ENCODE data around the gene POLR3E.

The POLR3E gene, protein sequence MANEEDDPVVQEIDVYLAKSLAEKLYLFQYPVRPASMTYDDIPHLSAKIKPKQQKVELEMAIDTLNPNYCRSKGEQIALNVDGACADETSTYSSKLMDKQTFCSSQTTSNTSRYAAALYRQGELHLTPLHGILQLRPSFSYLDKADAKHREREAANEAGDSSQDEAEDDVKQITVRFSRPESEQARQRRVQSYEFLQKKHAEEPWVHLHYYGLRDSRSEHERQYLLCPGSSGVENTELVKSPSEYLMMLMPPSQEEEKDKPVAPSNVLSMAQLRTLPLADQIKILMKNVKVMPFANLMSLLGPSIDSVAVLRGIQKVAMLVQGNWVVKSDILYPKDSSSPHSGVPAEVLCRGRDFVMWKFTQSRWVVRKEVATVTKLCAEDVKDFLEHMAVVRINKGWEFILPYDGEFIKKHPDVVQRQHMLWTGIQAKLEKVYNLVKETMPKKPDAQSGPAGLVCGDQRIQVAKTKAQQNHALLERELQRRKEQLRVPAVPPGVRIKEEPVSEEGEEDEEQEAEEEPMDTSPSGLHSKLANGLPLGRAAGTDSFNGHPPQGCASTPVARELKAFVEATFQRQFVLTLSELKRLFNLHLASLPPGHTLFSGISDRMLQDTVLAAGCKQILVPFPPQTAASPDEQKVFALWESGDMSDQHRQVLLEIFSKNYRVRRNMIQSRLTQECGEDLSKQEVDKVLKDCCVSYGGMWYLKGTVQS
- 10.3 to 46.0 (median 25.0) reads per million in 17 experiments for total RNA-seq

DNA sequence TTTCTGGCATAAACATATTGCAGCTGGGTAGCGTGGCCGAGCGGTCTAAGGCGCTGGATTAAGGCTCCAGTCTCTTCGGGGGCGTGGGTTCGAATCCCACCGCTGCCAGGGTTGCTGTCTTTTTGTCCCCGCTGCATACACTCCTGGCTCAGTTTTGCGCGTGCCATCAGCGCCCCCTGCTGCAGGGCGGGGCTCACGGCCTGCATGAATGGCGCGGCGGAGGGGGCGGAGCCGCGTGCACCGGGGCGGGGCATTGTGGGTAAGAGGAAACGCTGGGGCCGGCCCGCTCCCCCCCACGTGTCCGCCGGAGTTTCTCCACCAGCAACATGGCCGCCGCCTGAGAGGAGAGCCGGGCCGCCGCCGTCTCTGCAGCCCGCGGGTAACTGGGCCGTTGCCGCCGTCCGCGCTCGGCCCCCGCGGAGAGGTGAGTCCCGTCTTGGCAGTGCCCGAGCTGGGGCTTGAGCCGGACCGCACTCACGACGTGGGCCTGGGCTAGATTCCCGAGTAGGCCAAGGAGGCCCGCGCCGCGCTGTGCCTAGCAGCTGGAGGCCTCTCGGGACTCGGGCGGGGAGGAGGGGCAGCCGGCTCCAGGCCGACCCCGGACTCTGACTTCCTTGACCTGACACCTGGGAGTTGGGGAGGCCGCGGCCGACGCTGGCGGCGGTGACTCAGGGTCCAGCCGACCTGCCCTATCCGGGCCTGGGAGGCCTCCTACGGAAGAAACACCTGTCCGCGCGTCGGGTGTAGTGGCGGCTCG lies at the start of gene POLR3E:
TSS of gene POLR3E (plus strand) at position 296 of the 757 bp plus-strand sequence. CDS start 5,560 bp downstream, outside the sequence.
- DNase-seq = peak; percentile 99 to 100 (median 100)

DNA sequence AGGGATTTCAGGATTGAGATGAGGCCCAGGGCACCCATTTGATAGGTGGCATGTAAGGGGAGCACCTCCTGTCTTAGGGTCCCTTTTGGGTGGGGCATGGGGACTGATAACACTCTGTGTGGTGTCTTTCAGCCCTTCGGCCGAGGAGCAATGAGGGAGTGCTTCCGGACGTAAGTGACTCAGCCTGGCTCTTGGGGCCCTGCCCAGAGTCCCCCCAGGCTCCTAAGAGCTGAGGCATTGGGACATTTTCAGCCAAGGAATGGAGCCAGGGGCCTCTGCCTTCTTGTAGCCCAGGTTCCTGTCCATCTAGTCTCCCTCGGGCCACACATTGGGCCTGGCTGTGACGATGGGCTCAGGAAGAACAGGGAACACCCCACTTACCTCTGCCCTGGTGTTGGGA lies 46.7 kb upstream of the POLR3E start:
- DNase-seq = no peak

DNA sequence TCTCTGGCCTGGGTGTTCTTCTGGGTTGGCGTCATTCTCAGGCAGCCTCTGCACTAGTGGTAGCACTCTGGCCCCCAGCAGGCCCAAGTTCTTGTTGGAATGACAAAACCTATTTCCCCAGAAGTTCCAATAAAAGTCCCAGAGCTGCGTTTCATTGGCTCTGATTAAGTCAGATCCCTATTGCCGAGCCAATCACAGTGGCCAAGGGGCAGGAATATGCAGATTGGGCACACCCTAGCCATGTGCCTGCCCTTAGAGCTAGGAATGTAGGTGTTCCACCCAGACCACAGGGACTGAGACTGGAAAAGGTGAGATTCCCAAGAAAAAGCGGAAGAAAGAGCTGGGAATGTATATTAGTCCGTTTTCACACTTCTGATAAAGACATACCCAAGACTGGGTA lies 44.9 kb upstream of the POLR3E start:
- DNase-seq = no peak

DNA sequence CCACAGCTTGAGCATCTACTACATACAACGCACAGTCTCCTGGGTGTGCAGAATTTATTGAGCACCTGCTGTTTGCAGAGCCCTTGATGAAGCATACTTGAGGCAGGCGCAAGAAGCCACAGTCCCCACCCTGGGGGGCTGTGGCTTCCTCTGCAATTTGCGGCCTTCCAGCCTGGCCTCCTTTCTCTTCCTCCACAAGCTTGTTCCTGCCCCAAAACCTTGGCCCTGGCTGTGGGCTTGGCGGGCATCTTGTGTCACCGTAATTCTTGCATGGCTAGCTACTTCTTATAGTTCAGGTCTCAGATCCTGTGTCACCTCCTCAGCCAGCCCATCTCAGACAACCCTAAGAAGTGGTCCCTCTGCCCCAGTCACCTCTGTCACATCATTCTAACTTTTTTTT lies 43.9 kb upstream of the POLR3E start:
- no peak for DNase-seq

DNA sequence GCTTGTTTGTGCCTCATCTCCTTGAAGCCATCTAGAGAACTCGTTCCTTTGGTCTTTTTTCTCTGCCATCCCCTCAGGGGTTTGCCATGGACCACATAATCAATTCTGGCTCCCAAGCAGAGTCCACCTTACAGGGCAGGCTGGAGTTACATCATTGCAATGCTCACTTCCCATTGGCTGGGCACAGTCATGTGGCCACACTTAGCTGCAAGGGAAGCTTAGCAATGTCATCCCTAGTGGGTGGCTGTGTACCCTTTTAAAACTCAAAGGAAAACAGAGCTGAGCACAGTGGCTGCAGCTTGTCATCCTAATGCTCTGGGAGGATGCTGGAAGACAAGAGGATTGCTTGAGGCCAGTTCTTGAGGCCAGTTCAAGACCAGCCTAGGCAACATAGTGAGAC lies 41.9 kb upstream of the POLR3E start:
- no peak for DNase-seq

DNA sequence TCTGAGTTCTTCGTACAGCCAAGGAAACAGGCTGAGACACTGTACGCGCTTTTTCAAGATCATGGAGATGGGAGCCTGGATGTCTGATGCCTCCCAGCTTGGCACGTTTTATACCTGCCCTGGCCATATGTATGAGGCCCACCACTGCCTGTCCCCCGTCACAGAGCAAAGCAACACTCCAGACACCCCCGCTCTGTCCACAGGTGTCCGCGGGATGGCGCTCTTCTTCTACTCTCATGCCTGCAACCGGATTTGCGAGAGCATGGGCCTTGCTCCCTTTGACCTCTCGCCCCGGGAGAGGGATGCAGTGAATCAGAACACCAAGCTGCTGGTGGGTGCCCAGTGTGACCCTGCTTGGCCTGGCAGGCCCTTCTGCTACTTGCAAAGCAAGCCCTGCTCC lies 39.8 kb upstream of the POLR3E start:
- no peak for DNase-seq

DNA sequence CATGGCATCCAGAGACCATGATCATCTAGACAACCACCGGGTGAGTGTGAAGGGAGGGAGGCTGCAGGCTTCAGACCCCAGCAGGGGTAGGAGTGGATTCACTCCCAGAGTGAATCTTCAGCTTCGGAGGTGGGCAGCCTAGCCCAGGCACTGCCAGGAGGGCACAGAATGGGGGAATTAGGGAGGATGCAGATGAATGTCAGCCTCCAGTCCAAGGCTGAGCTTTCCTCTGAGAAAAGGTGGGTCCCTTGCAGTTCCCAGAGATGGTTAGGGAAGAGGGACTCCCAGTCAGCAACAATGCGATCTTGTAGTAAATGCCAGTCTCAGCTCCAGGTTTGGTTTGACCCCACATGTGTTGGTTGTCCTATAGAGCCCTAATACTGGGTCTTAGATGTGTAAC lies 36.7 kb upstream of the POLR3E start:
- DNase-seq = no peak

DNA sequence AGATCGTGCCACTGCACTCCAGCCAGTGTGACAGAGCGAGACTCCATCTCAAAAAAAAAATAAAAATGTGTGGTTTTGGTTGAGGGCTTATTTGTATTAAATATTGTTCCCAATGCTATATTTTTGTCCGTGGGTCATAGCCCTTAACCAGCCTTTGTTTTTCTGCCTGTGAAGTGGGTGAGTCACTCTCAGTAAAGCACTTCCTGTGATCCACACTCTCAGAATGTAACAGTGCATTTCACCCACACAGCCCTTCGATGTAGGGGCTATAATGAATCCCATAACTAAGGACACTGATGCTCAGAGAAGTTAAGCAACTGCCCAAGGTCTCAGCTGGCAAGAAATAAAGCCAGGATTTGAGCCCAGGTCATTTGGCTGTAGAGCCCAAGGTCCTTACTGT lies 34.7 kb upstream of the POLR3E start:
- DNase-seq = no peak

DNA sequence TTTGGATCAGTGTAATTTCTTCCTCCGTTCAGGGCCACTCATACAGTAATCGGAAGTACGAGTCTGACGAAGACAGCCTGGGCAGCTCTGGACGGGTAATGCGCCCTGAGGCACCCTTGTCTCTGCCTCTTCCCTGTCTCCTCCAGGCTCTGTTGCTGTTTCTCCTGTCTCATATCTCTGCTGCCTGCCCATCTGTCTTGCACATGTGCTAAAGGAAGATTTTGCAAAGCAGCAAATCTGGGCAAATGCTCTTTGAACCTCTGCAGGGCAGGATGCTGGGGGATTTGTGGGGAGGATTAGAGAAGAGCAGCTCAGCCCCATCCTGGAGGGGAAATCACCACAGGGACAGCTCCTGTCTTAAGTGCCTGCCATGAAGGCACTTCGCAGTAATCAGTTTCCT lies 32.4 kb upstream of the POLR3E start:
- no peak for DNase-seq

DNA sequence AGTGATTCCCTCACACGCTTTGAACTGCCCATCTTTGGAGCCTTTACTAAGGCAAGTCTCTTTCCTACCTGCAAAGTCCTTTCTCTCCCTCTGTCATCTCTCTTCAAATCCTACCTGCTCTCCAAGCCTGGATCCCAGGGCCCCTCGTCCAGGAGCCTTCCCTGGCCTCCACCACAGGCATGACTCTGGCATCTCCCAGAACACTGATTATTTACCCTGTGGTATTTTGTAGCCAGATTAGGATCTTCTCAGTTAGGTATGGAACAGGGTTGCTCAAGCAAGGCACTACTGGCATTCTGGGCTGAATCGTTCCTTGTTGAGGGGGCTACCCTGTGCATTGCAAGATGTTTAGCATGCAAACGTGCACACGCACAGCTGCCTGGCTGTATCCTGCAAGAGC lies 31.9 kb upstream of the POLR3E start:
- DNase-seq = no peak

DNA sequence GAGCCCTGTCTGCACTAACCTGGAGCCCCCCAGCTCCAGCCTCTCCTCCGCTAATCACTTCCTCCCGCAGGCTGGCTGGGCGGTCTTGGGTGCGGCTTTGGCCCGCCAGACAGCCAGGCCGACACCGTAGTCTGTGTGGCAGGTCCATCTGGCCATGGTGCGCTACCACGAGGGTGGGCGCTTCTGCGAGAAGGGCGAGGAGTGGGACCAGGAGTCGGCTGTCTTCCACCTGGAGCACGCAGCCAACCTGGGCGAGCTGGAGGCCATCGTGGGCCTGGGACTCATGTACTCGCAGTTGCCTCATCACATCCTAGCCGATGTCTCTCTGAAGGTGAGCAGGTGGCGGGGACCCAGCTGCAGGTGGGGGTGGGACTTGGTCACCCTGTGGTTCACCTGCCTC lies 30.7 kb upstream of the POLR3E start:
- no peak for DNase-seq

DNA sequence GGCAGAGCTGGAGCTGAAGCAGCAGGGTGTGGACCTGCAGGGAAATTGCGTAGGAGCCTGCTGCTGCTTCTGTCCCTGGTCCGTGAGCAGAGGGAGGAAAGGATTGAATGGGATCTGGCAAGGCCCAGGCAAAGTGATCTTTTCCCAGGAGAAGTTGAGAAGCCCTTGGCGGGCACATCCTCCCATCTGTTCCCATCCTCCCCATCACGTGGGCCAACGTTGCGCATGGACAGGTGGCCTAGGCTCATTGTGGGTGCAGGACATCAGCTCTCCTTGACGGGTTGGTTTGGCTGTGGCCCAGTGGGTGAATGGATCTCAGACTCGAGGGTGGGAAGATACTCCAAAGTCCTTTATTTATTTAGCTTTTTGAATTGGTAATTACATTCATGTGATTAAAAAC lies 29.4 kb upstream of the POLR3E start:
- no peak for DNase-seq

DNA sequence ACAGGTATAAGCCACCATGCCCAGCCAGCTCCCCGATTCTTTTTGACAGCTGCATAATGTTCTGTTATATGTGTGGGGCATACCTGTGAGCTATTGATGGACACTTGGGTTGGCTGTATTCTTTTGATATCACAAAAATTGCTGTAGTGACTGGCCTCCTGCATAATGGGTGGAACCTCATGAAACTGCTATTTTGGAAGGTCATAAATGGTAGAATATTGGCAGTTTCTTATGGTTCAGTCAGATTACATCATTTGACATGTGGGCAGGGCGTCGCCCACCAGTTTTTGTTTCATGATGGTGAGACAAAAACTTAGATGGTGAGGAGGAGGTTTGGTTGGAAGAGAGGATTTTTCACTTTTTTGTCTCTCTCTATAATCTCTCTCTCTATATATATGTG lies 26.7 kb upstream of the POLR3E start:
- peak in 2 of 4 experiments; percentile 13 to 14 for DNase-seq

DNA sequence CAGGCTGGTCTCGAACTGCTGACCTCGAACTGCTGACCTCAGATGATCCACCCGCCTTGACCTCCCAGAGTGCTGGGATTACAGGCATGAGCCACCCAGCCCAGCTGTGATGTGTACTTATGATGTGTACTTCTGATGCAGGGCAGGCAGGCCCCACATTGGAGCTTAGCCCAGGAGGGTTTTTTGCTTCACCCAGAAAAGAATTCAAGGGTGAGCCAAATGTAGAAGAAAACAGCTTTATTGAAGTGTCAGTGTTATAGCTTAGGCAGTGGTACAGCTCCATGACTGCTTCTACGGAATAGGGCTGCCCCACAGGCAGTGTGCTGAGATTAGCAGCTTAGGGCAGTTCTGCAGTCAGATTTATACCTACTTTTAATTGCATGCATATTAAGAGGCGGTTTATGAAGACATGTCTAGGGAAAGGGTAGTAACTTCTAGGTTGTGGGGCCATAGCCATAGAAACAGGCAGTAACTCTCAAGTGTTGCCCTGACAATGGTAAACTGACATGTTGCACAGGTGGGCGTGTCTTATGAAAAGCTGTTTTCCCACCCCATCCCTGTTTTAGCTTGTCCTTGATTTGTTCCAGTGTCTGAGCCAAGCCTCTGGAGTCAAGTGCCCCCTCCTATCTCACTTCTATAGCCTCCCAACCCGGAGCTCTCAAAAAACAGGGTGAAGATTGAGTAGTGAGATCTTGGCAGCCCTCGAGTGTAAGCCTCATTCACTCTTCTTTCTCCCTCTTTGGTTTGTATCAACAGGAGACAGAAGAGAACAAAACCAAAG lies 24.1 kb upstream of the POLR3E start:
- DNase-seq = no peak

DNA sequence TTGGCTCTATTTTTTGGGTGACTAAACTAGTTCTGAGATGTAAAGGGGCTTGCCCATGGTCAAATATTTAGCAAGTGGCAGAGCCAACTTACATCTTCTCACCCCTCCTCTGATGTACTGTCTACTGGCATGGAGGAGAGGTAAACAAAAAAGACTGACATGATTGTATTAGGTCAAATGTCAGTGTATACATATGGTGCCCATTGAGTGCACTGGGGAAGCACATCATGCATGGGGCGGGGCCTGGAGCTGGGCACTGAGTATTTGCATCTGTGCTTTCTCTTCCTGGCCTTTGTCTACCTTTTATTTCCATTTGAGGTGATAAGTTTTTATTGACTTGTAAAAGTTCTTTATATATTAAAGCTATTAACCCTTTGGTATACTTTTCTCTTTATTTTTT lies 22.3 kb upstream of the POLR3E start:
- no peak for DNase-seq

DNA sequence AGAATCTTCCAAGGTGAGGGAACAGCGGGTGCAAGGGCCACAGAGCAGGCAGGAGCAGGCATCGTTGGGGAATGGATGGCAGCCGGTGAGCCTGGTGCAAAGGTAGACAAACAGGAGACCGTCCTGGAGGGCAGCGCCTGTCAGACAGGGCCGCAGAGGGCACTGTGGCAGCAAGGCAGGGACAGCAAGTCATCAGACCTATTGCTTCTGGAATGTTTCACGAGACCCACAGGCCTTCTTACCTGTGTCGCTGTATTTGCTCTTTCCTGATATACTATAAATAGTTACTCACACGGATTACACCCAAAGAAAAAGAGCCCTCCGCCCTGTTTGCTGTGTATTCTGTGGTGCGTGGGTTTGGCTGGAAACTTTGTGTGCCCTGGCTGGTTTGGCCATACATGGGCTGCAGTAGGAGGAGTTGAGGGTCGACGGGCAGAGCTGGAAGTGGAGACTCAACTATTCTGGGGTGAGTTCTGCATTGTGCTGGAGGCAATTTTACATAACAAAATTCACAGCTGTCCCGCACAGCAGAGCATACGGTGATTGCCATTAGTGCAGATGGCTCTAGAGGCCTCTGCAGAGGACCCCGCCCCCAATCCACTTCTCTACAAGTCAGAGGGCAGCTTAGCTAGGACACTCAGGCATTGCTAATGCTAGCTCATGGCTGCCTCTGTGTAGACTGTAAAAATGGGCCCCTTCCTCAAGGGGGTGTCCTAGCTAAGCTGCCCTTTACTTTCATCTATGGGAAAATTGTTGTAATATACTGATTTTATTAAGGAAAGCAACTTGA lies 18.6 kb upstream of the POLR3E start:
- no peak for DNase-seq

DNA sequence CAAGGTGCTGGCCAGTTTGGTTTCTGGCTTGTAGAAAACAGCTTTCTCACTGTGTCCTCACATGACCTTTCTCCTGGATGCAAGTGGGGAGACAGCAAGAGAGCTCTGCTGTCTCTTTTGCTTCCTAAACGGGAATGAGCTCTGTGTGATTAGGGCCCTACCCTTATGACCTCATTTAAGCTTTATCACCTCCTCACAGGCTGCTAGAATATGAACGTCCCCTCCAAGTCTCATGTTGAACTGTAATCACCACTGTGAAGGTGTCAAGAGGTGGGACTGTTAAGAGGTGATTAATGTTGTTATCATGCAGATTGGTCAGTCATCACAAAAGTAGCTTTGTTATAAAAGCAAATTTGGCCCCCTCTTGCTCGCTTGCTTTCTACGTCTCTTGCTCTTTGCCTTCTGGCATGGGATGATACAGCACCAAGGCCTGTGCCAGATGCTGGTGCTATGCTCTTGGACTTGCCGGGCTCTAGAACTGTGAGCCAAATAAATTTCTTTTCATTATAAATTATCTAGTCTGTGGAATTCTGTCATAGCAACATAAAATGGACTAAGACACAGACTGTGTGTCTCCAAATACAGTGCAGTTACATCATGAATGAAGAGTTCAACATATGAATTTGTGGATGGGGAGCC lies 14.8 kb upstream of the POLR3E start:
- DNase-seq = no peak

DNA sequence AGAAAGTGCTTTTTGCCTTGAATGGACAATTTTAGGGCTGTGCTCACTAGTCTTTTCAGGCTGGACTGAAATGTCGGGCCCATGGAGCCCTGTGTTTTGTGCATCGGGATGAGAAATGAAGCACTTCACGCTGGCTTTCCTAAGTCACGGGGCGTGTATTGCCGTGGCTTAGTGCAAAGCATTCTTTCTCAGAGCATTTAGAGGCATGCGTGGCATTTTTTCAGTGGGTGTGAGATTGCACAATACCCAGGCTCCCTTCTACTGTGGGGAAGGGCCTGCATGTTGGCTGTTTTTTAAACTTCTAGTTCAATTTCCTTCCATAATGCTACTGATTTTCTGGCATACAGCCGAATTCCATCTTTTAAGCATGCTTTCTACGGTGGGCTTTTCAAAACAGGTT lies 12.6 kb upstream of the POLR3E start:
- DNase-seq = peak in 1 of 4 experiments; percentile 12

DNA sequence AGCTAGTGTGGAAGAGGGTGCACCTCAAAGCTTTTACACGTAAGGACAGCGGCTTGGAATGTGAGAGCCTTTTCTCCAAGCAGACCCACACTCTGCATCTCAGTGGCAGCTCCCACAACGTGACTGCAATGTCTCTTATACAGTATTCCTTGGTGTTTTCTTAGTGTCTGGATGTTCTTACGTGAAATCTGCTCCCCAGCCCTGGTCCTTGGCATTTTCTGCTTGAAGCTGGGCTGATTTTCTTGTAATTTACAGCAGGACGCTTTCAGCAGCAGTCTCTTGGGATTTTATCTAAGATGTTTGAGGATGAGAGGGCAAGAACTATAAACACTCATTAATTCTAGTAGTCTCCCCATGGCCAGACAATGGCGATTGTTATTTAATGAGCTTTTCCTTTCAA lies 12.1 kb upstream of the POLR3E start:
- no peak for DNase-seq

DNA sequence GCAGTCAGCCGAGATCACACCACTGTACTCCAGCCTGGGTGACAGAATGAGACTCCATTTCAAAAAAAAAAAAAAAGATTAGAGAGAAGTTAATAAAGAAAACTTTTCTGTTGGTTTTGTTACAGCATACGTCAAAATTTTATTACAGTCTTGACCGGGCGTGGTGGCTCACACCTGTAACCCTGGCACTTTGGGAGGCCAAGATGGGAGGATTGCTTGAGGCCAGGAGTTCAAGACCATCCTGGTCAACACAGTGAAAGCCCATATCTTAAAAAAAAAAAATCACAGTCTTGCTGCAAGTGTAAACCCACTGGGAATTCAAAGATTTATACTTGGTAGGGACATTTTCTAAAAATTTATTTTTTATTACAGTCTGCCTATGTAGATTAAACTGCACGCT lies 6.2 kb upstream of the POLR3E start:
- DNase-seq = no peak

DNA sequence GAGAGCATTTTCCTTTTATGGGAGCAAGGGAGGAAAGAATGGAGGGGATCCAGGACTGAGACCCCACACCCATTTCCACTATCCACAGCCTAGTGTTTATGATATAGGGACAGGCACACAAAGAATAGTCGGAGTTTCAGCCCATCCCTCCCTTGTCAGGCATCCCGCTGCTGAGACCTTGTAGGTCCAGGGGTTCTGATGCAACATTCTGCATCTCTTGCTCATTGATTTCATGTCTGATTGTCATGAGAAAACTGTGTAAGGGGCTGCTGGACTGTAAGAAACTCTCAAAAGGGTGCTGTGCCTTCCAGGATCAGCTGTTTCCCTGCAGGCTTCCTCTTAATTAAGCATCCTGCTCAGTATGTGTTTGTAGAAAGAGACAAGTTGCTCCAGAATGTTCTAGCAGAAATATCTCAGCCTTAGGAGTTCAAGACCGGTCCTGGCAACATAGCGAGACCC lies 5.3 kb upstream of the POLR3E start:
- no peak for DNase-seq

All from suppressor macrophage (primary cell).